T-cell (primary cell): ENCODE measurements around the gene NIPA2. TPM values are rescaled to one million over a fixed set of nuclear protein-coding genes. Genes with fewer than 3 reads are reported as not detected.

Experiments used
- ATAC-seq, 4 experiments: fragments of 200-7000 bp in 3 of 4; fragments of 150-1000 bp in 1 of 4; cut with Tn5 transposase; replicated peaks in 1 of 4; 1 replicate in 3 of 4; 2 replicates in 1 of 4; pipeline ENCODE4 v1.10.0; 2021; ENCODE audit warnings: moderate library complexity in 3 of 4, mild to moderate bottlenecking in 2 of 4, moderate number of reproducible peaks in 1 of 4
- CTCF ChIA-PET, 2 donors: fragments of 300-600 bp; sonication (Branson Sonifier 250); formaldehyde crosslinking; loops; one replicate each; lab custom pipeline; 2022; ENCODE audit warnings: antibody characterized with exemption in 2 of 2; lab: Charles Lee
- POLR2A ChIA-PET, 2 donors: fragments of 300-600 bp; sonication (Branson Sonifier 250); formaldehyde crosslinking; loops; one replicate each; lab custom pipeline; 2022; ENCODE audit warnings: antibody characterized with exemption in 2 of 2; lab: Charles Lee
- DNase-seq, 35 experiments: peaks; one replicate each; pipeline versions ENCODE4 v3.0.0 to v3.0.0-alpha.2; 2013 to 2023
- H3K27ac ChIP-seq: one replicate; pipeline ENCODE4 v1.5.1; 2013; ENCODE audit warnings: low read length
- H3K27me3 ChIP-seq, 2 experiments: replicated peaks in 1 of 2; 1 replicate in 1 of 2; 2 replicates in 1 of 2; pipeline versions ENCODE4 v1.6.1 to v1.7.0; 2013; ENCODE audit warnings: low read length in 1 of 2, mixed read lengths in 1 of 2; ENCODE audit not compliant: control insufficient read depth in 2 of 2, insufficient read depth in 2 of 2; ENCODE audit errors: extremely low read depth in 1 of 2
- H3K36me3 ChIP-seq, 2 donors: 1 replicate in 1 of 2; 2 replicates in 1 of 2; pipeline versions ENCODE4 v1.6.1 to v1.7.0; 2013; ENCODE audit warnings: low read length in 1 of 2; ENCODE audit not compliant: control insufficient read depth in 2 of 2, insufficient read depth in 1 of 2; ENCODE audit errors: extremely low read depth in 1 of 2
- H3K4me1 ChIP-seq, 2 experiments: 1 replicate in 1 of 2; 2 replicates in 1 of 2; pipeline versions ENCODE4 v1.6.1 to v1.7.0; 2013; ENCODE audit warnings: low read length in 2 of 2, mixed read lengths in 1 of 2; ENCODE audit not compliant: insufficient read depth in 2 of 2, control insufficient read depth in 1 of 2; ENCODE audit errors: extremely low read depth in 1 of 2
- H3K4me3 ChIP-seq, 2 donors: 1 replicate in 1 of 2; 2 replicates in 1 of 2; pipeline versions ENCODE4 v1.5.1 to v1.7.0; 2013; ENCODE audit warnings: mild to moderate bottlenecking in 2 of 2, low read length in 1 of 2, moderate library complexity in 1 of 2; ENCODE audit not compliant: control insufficient read depth in 1 of 2; ENCODE audit errors: extremely low read depth in 1 of 2
- H3K9me3 ChIP-seq: 2 replicates; pipeline ENCODE4 v1.7.0; 2013
- H3K27ac Mint-ChIP-seq, 2 donors: one replicate each; pipeline ENCODE4 v1.8.0; 2020 to 2021; ENCODE audit warnings: mild to moderate bottlenecking in 2 of 2, mixed read lengths in 2 of 2
- H3K27me3 Mint-ChIP-seq, 2 donors: one replicate each; pipeline ENCODE4 v1.8.0; 2021 to 2022; ENCODE audit warnings: mixed read lengths in 2 of 2
- H3K36me3 Mint-ChIP-seq: one replicate; pipeline ENCODE4 v1.8.0; 2021; ENCODE audit warnings: mixed read lengths
- H3K4me1 Mint-ChIP-seq, 3 donors: one replicate each; pipeline ENCODE4 v1.8.0; 2020 to 2022; ENCODE audit warnings: mixed read lengths in 3 of 3, mild to moderate bottlenecking in 1 of 3
- H3K4me3 Mint-ChIP-seq, 3 donors: one replicate each; pipeline ENCODE4 v1.8.0; 2020 to 2022; ENCODE audit warnings: mild to moderate bottlenecking in 3 of 3, mixed read lengths in 3 of 3, moderate library complexity in 3 of 3
- H3K9me3 Mint-ChIP-seq, 3 donors: one replicate each; pipeline ENCODE4 v1.8.0; 2020 to 2022; ENCODE audit warnings: mixed read lengths in 3 of 3
- WGBS: methylation state at CpG from one replicate; pipeline ENCODE4 v1.1.5; 2013; ENCODE audit warnings: missing lambda C conversion rate; ENCODE audit not compliant: insufficient coverage; 5-methylcytosine and 5-hydroxymethylcytosine counted together
- total RNA-seq, 35 experiments: library from RNA in 6 of 35; stranded (reverse) in 6 of 35; fragments of 120-200 nt in 1 of 35; gene quantifications; one replicate each; pipeline versions ENCODE4 v1.2.1 to v1.2.4 and lab custom pipeline; 2013 to 2026

Gene NIPA2
- total RNA-seq, 5 donors from 2014 or later (not counting 1 experiment from before 2014, with no cell fraction given), result 34.7 to 45.5 (median 43.2) TPM

- H3K4me1 ChIP-seq, result peaks cover 3 to 10% of the 10 kb centered on the region in 2 experiments
- H3K9me3 ChIP-seq, result no peaks in the 10 kb centered on the region
- H3K4me3 ChIP-seq, result no peak overlapping the region
- peaks cover 7 to 56% of the 10 kb centered on the region in 2 donors for H3K36me3 ChIP-seq
- Mint-ChIP-seq H3K9me3 (no peaks in the 10 kb centered on the region), H3K4me3 (no peak overlapping the region), H3K27ac (no peak overlapping the region), H3K27me3 (no peaks in the 10 kb centered on the region), H3K36me3 (peaks cover 41% of the 10 kb centered on the region), H3K4me1 (peaks cover 39 to 67% (median 57%) of the 10 kb centered on the region in 3 donors)
- WGBS, result 96% methylated on average over 3 of the region's 6 CpGs
- POLR2A ChIA-PET, result no interaction called here
- no peak for ATAC-seq
- H3K27me3 ChIP-seq, result no peaks in the 10 kb centered on the region
- no peak for DNase-seq
- no peak overlapping the region for H3K27ac ChIP-seq
- CTCF ChIA-PET, result no interaction called here
Observed at GRCh38 chr15:22846073-22846472, 7.6 kb downstream of the NIPA2 start.

DNA sequence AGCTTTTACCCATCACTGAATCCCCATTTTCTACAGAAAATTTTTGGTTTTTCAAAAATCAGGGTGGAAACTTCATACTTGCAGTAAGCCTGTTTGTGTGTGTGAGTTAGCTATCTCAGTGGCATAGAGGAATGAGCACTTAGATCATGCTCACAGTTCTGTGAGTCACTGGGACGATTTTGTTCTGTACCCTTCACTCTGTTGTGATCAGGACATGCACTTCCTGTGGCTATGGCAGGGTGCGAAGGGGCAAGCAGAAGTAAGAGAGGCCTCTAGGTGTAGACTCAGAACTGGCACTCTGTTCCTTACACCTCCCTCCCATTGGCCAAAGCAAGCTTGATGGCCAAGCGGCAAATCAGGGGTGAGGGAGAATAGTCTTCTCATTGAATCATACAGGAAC lies 11.6 kb downstream of the NIPA2 start:
- Histone ChIP-seq H3K27ac (no peak overlapping the region), H3K9me3 (no peaks in the 10 kb centered on the region), H3K4me3 (no peak overlapping the region), H3K36me3 (peaks cover 7 to 67% of the 10 kb centered on the region in 2 donors), H3K4me1 (peaks cover 3 to 6% of the 10 kb centered on the region in 2 experiments), H3K27me3 (no peaks in the 10 kb centered on the region)
- Mint-ChIP-seq H3K4me1 (peaks cover 19 to 41% (median 32%) of the 10 kb centered on the region in 3 donors), H3K9me3 (no peaks in the 10 kb centered on the region), H3K36me3 (peaks cover 43% of the 10 kb centered on the region), H3K27ac (no peak overlapping the region), H3K4me3 (no peak overlapping the region), H3K27me3 (no peaks in the 10 kb centered on the region)
- ChIA-PET CTCF (interaction anchor here in 1 of 2 donors (0.5 kb wide), 1 partner anchor 19 kb away, joined by 7 read pairs; no protein-coding TSS in a partner anchor), POLR2A (no interaction called here)
- 20% methylated on average over 1 of the region's 3 CpGs for WGBS
- DNase-seq, result no peak
- no peak for ATAC-seq

GRCh38 chr15:22851513-22851912 lies 13.0 kb downstream of the NIPA2 start:
- peaks cover 3% of the 10 kb centered on the region in 2 experiments for H3K4me1 ChIP-seq
- ATAC-seq, result no peak
- Mint-ChIP-seq H3K9me3 (no peaks in the 10 kb centered on the region), H3K27ac (no peak overlapping the region), H3K27me3 (no peaks in the 10 kb centered on the region), H3K4me3 (no peak overlapping the region), H3K4me1 (peaks cover 13 to 27% (median 21%) of the 10 kb centered on the region in 3 donors), H3K36me3 (peaks cover 36% of the 10 kb centered on the region)
- H3K27me3 ChIP-seq, result no peaks in the 10 kb centered on the region
- CTCF ChIA-PET, result no interaction called here
- peaks cover 3 to 64% of the 10 kb centered on the region in 2 donors for H3K36me3 ChIP-seq
- no peaks in the 10 kb centered on the region for H3K9me3 ChIP-seq
- POLR2A ChIA-PET, result no interaction called here
- H3K27ac ChIP-seq, result no peak overlapping the region
- no peak for DNase-seq
- no peak overlapping the region for H3K4me3 ChIP-seq
- 90% methylated on average over 1 of the region's 4 CpGs for WGBS

DNA sequence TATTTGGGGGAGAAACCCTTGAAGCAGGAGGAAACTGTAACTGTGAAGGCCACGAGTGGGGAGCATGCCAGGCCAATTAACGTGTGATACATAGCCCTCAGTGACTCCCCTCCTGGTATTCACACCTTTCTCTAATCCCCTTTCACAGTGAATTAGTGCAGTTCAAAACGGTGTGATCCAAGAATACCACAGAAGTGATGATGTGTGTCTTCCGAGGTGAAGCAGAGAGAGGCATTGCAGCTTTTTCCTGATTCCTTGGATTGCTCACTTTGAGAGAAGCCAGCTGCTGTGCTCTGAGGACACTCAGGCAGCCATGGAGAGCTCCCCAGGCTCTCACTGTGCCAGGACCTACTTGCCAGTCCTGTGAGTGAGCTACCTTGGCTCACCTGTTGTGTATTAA lies 17.3 kb downstream of the NIPA2 start:
- no peak overlapping the region for H3K27ac Mint-ChIP-seq
- H3K4me3 ChIP-seq, result no peak overlapping the region
- no peaks in the 10 kb centered on the region for H3K9me3 Mint-ChIP-seq
- H3K36me3 Mint-ChIP-seq, result peaks cover 41% of the 10 kb centered on the region
- no peaks in the 10 kb centered on the region for H3K27me3 Mint-ChIP-seq
- no peak for DNase-seq
- H3K4me1 ChIP-seq, result no peaks in the 10 kb centered on the region
- POLR2A ChIA-PET, result no interaction called here
- H3K27me3 ChIP-seq, result no peaks in the 10 kb centered on the region
- H3K4me3 Mint-ChIP-seq, result no peak overlapping the region
- peaks cover 11 to 54% of the 10 kb centered on the region in 2 donors for H3K36me3 ChIP-seq
- no peak for ATAC-seq
- CTCF ChIA-PET, result interaction anchor here in 1 of 2 donors (0.6 kb wide), 1 partner anchor 68 kb away, joined by 3 read pairs; no protein-coding TSS in a partner anchor
- no peaks in the 10 kb centered on the region for H3K9me3 ChIP-seq
- H3K4me1 Mint-ChIP-seq, result peaks cover 2 to 6% (median 5%) of the 10 kb centered on the region in 3 donors
- WGBS, result 100% methylated on average over 1 of the region's 4 CpGs
- H3K27ac ChIP-seq, result no peak overlapping the region

DNA sequence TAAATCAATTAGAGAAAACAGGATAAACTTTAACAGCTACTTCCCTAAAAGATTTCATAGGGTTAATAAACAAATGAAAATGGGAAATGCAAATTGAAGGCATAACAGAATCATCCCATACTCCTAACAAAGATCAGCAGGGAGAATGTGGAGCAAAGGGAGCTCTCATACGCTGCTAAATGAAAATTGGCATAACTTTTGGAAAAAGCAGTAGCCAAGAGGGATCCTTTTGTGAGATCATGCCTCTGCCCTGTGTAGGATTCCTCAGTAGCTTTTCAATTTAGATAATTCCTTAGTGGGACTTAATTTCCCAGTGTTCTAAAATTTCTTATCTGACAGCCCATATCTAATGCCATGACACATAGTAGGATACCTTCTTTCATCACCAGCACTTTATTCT lies 18.2 kb downstream of the NIPA2 start:
- Mint-ChIP-seq H3K4me3 (no peak overlapping the region), H3K36me3 (peaks cover 43% of the 10 kb centered on the region), H3K27me3 (no peaks in the 10 kb centered on the region), H3K9me3 (no peaks in the 10 kb centered on the region), H3K4me1 (peaks cover 2 to 6% (median 2%) of the 10 kb centered on the region in 3 donors), H3K27ac (peak overlapping the region in 1 of 2 donors; percentile 8)
- no CpG with 5 or more reads among the region's 1 CpG for WGBS
- Histone ChIP-seq H3K36me3 (peaks cover 11 to 53% of the 10 kb centered on the region in 2 donors), H3K4me3 (no peak overlapping the region), H3K27me3 (no peaks in the 10 kb centered on the region), H3K9me3 (no peaks in the 10 kb centered on the region), H3K4me1 (no peaks in the 10 kb centered on the region), H3K27ac (no peak overlapping the region)
- DNase-seq, result no peak
- CTCF ChIA-PET, result no interaction called here
- ATAC-seq, result no peak
- POLR2A ChIA-PET, result no interaction called here

DNA sequence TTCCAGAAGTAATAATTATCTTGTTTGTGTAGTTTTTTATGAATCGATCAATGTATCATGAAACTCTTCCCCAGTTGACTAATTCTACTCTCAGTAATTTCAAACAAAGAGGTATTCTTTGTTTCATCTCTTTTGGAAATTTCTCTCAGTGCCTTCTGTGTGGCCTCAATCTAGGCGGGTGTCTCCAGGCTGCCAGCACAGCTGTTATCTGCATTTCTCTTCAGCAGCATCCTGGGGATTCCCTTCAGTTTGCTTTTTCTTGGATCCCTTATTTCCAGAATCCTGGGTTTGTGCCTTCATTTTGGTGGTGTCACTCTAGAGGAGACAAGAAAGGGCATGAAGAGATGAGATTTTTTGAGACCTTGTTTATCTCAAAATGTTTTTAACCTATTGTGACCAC lies 22.7 kb downstream of the NIPA2 start:
- peak overlapping the region; percentile 19 to 46 for H3K27ac Mint-ChIP-seq
- peaks cover 6 to 11% (median 7%) of the 10 kb centered on the region in 3 donors for H3K4me1 Mint-ChIP-seq
- POLR2A ChIA-PET, result no interaction called here
- H3K27me3 Mint-ChIP-seq, result no peaks in the 10 kb centered on the region
- Histone ChIP-seq H3K36me3 (peaks cover 8 to 44% of the 10 kb centered on the region in 2 donors), H3K9me3 (no peaks in the 10 kb centered on the region), H3K4me3 (no peak overlapping the region), H3K27me3 (no peaks in the 10 kb centered on the region), H3K4me1 (no peaks in the 10 kb centered on the region), H3K27ac (no peak overlapping the region)
- CTCF ChIA-PET, result no interaction called here
- H3K36me3 Mint-ChIP-seq, result peaks cover 52% of the 10 kb centered on the region
- no peak overlapping the region for H3K4me3 Mint-ChIP-seq
- H3K9me3 Mint-ChIP-seq, result no peaks in the 10 kb centered on the region
- DNase-seq, result no peak
- no peak for ATAC-seq
- no CpG with 5 or more reads among the region's 2 CpGs for WGBS
